ENCODE data around the gene SMAD7. TPM values are rescaled to one million over a fixed set of nuclear protein-coding genes. Genes with fewer than 3 reads are reported as not detected.

Gene SMAD7
- total RNA-seq, 2 experiments from 2014 or later, result 244 to 254 TPM

DNA sequence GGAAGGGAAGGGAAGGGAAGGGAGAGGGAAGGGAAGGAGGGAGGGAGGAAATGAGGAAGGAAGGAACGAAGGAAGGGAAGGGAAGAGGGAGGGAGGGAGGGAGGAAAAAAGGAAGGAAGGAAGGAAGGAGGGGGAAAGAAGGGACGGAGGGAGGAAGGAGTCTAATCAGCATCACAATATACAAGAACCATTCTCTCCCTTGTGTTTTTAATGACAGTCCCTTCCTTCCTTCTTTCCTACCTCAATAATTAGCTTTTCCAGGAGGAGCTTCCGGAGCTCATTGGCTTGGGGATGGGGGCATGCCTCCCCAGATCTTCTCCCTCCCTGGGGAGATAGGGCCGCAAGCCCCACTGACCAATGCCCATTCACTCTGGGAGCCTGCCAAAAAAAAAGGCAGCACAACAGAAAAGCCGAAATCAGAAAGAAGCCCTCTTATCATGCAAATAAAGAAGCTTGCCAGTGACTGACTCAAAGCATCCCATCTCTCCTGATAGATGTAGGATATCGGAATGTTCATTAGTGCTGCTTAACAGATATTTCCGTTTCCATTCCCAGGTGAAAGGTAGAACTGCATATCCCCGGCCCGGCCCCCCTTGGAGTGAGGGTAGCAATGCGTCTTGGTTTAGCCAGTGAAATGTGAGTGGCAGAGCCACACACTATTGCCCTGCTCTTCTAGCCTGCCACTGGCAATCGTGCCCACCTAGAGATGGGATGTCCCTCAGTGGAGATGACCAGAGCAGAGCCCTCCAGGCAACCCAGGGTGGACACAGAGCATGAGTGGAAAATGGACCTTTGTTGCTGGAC, 17.8 kb upstream of the SMAD7 start:
- POLR2A ChIA-PET, result no interaction called here
- no peak overlapping the region for H3K4me3 ChIP-seq (ENCODE audit: low read length)
- TF ChIP-seq CTCF (IDR thresholded peaks at IDR 0.05), result no peak
- no peaks in the 10 kb centered on the region for H3K27me3 Mint-ChIP-seq
- no peaks in the 10 kb centered on the region for H3K4me1 ChIP-seq (ENCODE audit: insufficient read depth, low read length)
- no peaks in the 10 kb centered on the region for H3K9me3 Mint-ChIP-seq
- intact Hi-C loops (cut with DNase I, micrococcal nuclease), result loop anchor here in 1 of 2 experiments (2.0 kb wide), 1 partner anchor 38 kb away; no protein-coding TSS in a partner anchor
- ATAC-seq (ENCODE audit: poor library complexity) (no peak), DNase-seq (no peak)
- H3K4me3 Mint-ChIP-seq, result no peak overlapping the region
- CTCF ChIA-PET, result interaction anchor here (0.5 to 1.5 kb wide), 2 partner anchors 21 to 73 kb away, joined by 3 read pairs; no protein-coding TSS in a partner anchor
- H3K27ac Mint-ChIP-seq, result no peak overlapping the region
- no peaks in the 10 kb centered on the region for H3K4me1 Mint-ChIP-seq (ENCODE audit: low read depth)
- no peaks in the 10 kb centered on the region for H3K9me3 ChIP-seq (ENCODE audit: control insufficient read depth in 1 of 2, insufficient read depth in 1 of 2, low read length in 2 of 2)
- no peaks in the 10 kb centered on the region for H3K27me3 ChIP-seq (ENCODE audit: control insufficient read depth in 1 of 2, insufficient read depth in 2 of 2, low read length in 2 of 2)
- no peaks in the 10 kb centered on the region for H3K36me3 ChIP-seq (ENCODE audit: insufficient read depth, low read length)
- no peak overlapping the region for H3K27ac ChIP-seq (ENCODE audit: low read depth in 1 of 2, low read length in 2 of 2)
- H3K36me3 Mint-ChIP-seq (ENCODE audit: low read depth), result no peaks in the 10 kb centered on the region

DNA sequence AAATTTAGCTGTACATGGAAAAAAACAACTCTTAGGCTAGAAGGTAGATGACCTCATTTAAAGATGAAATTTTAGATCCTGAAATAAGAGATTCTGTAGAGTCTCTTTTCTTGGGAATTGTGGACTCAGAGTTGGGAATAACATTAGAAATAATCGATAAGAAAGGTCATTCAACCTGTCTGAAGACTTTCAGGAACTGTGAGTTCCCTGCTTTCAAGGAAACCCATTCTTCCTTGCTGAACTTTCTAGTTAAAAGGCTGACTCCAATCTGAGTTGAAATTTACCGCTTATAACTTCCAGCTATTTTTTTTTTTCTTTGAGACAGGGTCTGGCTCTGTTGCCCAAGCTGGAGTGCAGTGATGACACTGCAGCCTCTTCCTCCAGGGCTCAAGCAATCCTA, 16.8 kb upstream of the SMAD7 start:
- ChIA-PET CTCF (no interaction called here), POLR2A (interaction anchor here (1.0 kb wide), 1 partner anchor 27 kb away, joined by 3 read pairs; no protein-coding TSS in a partner anchor)
- DNase-seq, result no peak
- Histone ChIP-seq H3K4me3 (ENCODE audit: low read length) (no peak overlapping the region), H3K27me3 (ENCODE audit: control insufficient read depth in 1 of 2, insufficient read depth in 2 of 2, low read length in 2 of 2) (no peaks in the 10 kb centered on the region), H3K4me1 (ENCODE audit: insufficient read depth, low read length) (peaks cover 5% of the 10 kb centered on the region), H3K9me3 (ENCODE audit: control insufficient read depth in 1 of 2, insufficient read depth in 1 of 2, low read length in 2 of 2) (no peaks in the 10 kb centered on the region), H3K36me3 (ENCODE audit: insufficient read depth, low read length) (no peaks in the 10 kb centered on the region), H3K27ac (ENCODE audit: low read depth in 1 of 2, low read length in 2 of 2) (no peak overlapping the region)
- Mint-ChIP-seq H3K36me3 (ENCODE audit: low read depth) (no peaks in the 10 kb centered on the region), H3K4me3 (no peak overlapping the region), H3K4me1 (ENCODE audit: low read depth) (no peaks in the 10 kb centered on the region), H3K27me3 (no peaks in the 10 kb centered on the region), H3K27ac (no peak overlapping the region), H3K9me3 (no peaks in the 10 kb centered on the region)
- ATAC-seq (ENCODE audit: poor library complexity), result no peak
- TF ChIP-seq CTCF (IDR thresholded peaks at IDR 0.05), result no peak
- intact Hi-C loops (cut with DNase I, micrococcal nuclease), result no loop called here

DNA sequence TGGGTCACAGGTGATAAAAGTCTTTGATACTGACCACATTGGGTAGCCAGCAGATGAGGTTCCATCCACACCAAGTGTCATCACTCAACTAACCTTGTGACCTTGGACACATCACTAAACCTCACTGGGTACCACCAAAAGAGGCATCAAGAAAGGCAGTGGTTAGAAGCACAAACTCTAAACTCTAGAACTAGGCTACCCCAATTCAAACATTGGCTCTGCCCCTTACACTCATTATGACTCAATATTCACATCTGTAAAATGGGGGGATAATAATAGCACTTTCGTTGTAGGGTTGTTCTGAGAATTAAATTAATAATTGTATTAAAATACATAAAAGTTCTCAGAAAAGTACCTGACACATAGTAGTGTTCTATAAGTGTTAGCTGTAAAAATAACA, 15.8 kb upstream of the SMAD7 start:
- Histone ChIP-seq H3K4me1 (ENCODE audit: insufficient read depth, low read length) (peaks cover 5% of the 10 kb centered on the region), H3K36me3 (ENCODE audit: insufficient read depth, low read length) (no peaks in the 10 kb centered on the region), H3K4me3 (ENCODE audit: low read length) (no peak overlapping the region), H3K9me3 (ENCODE audit: control insufficient read depth in 1 of 2, insufficient read depth in 1 of 2, low read length in 2 of 2) (no peaks in the 10 kb centered on the region), H3K27me3 (ENCODE audit: control insufficient read depth in 1 of 2, insufficient read depth in 2 of 2, low read length in 2 of 2) (no peaks in the 10 kb centered on the region), H3K27ac (ENCODE audit: low read depth in 1 of 2, low read length in 2 of 2) (no peak overlapping the region)
- ChIA-PET POLR2A (no interaction called here), CTCF (no interaction called here)
- H3K27ac Mint-ChIP-seq, result no peak overlapping the region
- no peaks in the 10 kb centered on the region for H3K4me1 Mint-ChIP-seq (ENCODE audit: low read depth)
- no peaks in the 10 kb centered on the region for H3K36me3 Mint-ChIP-seq (ENCODE audit: low read depth)
- H3K27me3 Mint-ChIP-seq, result no peaks in the 10 kb centered on the region
- DNase-seq (no peak), ATAC-seq (ENCODE audit: poor library complexity) (no peak)
- TF ChIP-seq CTCF (IDR thresholded peaks at IDR 0.05), result no peak
- H3K4me3 Mint-ChIP-seq, result no peak overlapping the region
- H3K9me3 Mint-ChIP-seq, result no peaks in the 10 kb centered on the region
- intact Hi-C loops (cut with DNase I, micrococcal nuclease), result no loop called here
